Measurements from ENCODE around the gene ARID1B.

DNA sequence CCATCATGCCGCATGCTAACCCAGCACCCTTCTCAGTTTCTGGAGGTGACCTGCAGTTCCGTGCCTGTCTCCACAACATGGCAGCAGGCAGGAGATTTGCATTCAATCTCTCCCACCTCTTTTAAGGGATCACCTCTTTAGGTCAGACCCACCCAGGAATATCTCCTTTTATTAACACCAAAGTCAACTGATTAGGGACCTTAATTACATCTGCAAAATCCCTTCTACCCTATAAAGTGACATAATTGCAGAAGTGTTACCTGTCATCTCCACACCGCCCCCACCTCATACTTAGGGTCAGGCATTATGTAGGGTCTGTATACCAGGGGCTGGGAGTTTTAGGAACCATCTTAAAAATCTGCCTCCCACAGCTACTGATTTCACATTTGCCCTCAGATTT is 278.7 kb downstream of the ARID1B start:
- TF ChIP-seq CTCF (conservative IDR thresholded peaks at IDR 0.05; ENCODE audit: low read length) (no peak), EZH2phosphoT487 (IDR thresholded peaks at IDR 0.05; ENCODE audit: borderline replicate concordance, low read depth, low read length) (no peak)

All from OCI-LY7 (cell line).